Sciatic nerve (tissue), 2 donors: ENCODE results near the gene CPSF6. TPM values are rescaled to one million over a fixed set of nuclear protein-coding genes. Genes with fewer than 3 reads are reported as not detected.
A peak's percentile ranks its signal among the peaks of the same experiment; 100 is the strongest.
"Not testable (repeated sequence)": the region's sequence is repeated elsewhere in the genome, so short reads cannot be mapped to it uniquely, and the experiment has no call there.

Source experiments
- ATAC-seq: fragments of 200-7000 bp; cut with Tn5 transposase; one replicate; pipeline ENCODE4 v1.9.1; 2020; ENCODE audit warnings: mild to moderate bottlenecking, moderate library complexity
- DNase-seq: peaks from one replicate; pipeline ENCODE4 v3.0.0-alpha.2; 2020; ENCODE audit warnings: low spot score
- intact Hi-C: fragments of 100-400 bp; cut with DNase I; formaldehyde crosslinking; loops from one replicate; pipeline ENCODE4 v1.14.2; 2022
- total RNA-seq: library from RNA; stranded (reverse); fragmentation: NEBNext Ultra II Directional; extraction: Animal tissue kit (Norgen Biotek cat#: 25700); gene quantifications from one replicate; pipeline ENCODE4 v1.2.1, GENCODE V29; 2021
- donor health status: DM: no; HTN: no; CAD: no.
- donor health status: DM: no; HTN: no; CAD: no.

Gene CPSF6
- total RNA-seq, 1 donor from 2014 or later: 72.5 TPM

DNA sequence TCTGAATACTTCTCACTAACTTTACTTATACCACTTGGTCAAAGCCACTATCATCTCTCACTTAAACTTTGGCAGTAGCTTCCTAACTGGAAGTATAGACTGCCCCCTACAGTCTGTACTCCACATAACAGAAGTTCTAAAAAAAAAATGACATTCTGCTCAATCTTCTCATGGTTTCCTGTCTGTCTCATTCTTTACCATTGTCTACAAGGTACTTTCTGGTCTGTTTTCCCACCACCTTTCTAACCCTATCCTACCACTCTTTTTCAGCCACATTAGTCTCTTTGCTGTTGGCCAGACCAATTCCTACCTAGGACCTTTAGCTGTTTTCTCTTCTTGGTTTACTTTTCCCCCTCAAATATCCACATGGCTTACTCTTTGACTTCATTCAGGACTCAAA is 14.7 kb downstream of the CPSF6 start:
- DNase-seq (no peak), ATAC-seq (no peak)
- intact Hi-C loops: no loop called here

DNA sequence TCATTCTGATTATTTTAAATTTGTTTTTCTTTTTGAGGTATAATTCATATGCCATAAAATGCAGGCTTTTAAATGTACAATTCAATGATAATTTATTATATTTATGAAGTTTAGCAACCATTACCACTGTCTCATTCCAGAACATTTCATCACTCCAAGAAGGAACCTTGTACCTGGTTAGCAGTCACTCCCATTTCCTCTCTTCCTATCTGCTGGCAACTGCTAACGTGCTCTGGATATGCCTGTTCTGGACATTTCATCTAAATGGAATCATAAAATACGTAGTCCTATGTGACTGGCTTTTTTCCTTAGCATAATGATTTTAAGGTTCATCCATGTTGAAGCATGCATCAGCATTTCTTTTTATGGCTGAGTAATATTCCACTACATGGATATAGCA is 15.5 kb downstream of the CPSF6 start:
- DNase-seq (no peak), ATAC-seq (no peak)
- intact Hi-C loops: no loop called here

DNA sequence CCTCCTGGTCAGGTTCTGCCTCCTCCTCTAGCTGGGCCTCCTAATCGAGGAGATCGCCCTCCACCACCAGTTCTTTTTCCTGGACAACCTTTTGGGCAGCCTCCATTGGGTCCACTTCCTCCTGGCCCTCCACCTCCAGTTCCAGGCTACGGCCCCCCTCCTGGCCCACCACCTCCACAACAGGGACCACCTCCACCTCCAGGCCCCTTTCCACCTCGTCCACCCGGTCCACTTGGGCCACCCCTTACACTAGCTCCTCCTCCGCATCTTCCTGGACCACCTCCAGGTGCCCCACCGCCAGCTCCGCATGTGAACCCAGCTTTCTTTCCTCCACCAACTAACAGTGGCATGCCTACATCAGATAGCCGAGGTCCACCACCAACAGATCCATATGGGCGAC is 19.3 kb downstream of the CPSF6 start:
- no peak for DNase-seq
- intact Hi-C loops: no loop called here
- ATAC-seq: no peak

DNA sequence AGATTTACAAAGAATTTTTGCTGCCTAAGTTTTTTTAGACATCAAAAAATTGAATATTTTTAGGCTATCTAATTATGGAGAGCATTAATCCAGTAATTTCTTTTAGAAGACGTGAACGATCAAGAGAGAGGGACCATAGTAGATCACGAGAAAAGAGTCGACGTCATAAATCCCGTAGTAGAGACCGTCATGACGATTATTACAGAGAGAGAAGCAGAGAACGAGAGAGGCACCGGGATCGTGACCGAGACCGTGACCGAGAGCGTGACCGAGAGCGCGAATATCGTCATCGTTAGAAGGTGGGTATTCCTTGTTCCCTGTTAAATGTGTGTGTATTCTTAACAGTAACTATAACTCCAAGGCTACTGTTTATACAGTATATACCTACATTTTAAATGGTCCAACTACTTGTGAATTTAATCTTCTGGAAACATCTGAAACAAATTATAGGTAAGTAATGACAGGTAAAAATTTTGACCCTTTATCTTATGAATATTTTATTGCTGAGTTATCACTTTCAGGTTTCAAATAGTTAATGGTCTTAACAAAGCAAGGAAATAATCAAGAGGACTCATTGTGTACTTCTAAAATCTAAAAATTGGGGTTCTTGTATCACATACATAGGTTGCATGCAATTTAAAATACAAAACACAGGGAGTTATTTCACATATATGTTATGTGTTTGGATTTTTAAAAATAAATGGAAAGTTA is 23.1 kb downstream of the CPSF6 start:
- no peak for DNase-seq
- no peak for ATAC-seq
- intact Hi-C loops: no loop called here

DNA sequence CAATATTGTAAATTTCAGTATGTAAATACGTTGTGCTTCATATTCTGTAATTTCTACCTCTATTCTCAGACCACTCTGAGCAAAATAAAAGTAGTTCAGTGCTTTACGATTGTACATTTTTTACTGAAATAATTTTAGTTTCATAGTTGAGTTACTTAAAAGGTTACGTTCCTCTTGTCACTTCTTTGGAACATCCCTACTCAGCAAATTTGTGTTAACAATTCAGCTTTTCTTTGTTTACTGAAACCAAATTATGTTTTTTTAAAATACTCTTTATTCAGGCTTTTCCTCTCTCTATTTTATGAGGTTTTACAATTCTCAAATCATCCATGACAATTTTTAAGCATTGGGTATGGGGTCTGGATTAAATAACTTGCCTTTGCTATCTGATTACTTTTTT is 25.8 kb downstream of the CPSF6 start:
- intact Hi-C loops: no loop called here
- ATAC-seq: no peak
- no peak for DNase-seq

DNA sequence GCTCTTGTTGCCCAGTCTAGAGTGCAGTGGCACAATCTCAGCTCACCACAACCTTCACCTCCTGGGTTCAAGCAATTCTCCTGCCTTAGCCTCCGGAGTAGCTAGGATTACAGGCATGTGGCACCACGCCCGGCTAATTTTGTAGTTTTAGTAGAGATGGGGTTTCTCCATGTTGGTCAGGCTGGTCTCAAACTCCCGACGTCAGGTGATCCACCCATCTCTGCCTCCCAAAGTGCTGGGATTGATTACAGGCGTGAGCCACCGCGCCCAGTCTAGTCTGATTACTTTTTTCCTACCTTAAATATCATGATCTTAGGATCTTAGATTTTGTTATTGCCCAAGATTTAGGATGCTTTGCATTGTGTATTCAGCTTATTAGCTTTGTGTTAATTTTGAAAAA is 26.3 kb downstream of the CPSF6 start:
- ATAC-seq, intact Hi-C loops, DNase-seq: not testable (repeated sequence)

DNA sequence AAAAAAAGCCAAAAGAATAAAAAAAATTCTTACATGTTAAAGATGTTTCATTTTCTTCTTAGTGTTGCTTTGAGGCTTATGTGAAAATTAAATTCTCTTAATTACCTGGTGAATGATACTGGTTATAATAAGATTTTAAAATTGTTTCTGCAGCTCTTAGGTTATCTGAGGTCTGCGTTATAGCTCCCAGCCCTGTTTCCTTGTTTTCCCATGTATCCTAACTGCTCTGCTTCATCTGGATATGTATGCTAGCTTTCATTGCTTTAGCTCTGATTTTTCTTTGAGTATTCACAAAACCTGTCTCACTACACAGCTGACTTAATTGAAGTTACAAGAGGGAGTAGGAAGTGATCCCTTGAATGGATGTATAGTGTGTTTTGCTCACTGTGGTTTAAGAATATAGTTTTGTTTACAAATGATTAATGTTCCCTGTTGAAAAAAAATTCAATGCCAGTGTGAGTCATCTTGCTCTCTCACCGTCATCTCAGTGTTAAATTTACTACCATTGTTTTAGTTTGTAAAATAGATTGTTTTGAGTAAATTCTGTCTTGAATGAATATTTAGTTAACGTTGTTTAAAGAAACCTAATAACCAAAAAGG is 26.8 kb downstream of the CPSF6 start:
- no peak for DNase-seq
- ATAC-seq: no peak
- intact Hi-C loops: no loop called here

DNA sequence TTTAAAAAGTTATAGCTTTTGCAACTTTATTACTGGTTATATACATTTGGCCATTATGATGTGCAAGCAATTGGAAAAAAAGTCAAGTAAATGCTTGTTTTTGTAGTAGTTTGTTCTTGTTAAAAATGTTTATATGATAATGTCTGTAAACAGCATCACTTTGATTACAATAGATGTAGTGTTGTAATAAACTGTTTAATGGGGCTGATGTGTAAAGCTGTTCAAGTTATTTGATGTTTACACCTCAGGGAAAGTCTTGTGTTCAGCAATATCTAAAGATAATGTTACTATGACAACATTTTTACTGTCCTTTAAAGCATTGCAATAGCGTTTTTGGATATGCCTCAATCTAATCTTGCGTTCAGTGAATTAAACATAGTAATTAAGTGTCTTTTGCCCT is 30.4 kb downstream of the CPSF6 start:
- intact Hi-C loops: loop anchor here (2.0 kb wide), 1 partner anchor 63 kb away; no protein-coding TSS in a partner anchor
- ATAC-seq (no peak), DNase-seq (no peak)

DNA sequence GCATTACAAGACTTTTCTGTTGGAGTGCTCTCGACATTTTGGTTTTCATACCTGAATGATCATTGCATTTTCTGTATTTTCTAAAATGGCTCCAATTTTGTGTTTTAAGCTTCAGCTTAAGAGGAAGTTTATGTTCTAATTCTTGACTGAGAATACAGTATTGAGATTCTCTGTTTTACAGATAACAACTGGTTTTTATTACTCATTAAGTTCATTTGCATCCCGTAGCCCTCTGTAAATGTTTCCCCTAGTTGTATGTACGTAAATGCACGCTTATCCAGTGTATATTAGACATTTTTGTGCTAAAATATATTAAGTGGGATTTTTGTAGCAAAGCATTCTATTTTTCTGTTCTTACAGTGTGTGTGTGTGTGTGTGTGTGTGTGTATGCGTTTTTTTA is 33.1 kb downstream of the CPSF6 start:
- ATAC-seq (no peak), DNase-seq (no peak)
- intact Hi-C loops: no loop called here

DNA sequence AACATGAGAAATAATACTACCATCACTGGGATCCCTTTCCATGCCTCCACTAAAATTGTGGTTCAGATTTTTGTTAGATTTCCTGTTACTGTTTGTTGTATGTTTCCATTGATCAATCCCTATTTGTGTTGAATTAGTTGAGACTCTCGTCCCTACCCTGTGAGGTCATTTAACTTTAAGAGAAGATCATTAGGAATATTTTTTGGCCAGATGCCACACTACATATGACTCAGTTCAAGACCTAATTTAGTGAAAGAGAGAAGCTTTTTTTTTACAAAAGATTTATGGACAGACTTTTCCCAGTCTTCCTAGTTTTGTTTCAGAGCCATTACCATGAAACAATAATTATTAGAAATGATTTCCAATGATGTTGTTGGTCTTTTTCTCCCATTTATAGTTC is 35.5 kb downstream of the CPSF6 start:
- ATAC-seq (no peak), DNase-seq (no peak)
- intact Hi-C loops: no loop called here

DNA sequence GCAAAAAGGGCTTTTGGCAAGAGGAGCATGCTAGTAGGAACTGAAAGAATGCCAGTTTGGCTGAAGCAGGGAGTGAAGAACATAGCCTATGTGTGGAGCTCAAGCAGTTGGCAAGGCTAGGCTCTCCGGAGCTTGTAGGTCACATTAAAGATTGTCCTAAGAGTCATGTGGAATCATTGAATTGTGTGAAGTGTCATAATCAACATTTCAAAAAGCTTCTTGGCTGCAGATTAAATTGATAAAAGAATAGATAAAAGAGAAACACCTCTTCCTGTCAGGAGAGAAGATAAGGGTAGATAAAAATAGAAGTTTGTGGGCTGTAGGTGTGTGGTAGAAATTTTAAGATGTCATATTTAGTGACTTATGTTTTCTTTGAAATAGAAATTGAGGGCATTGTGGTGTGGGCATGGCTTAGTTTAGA is 36.1 kb downstream of the CPSF6 start:
- intact Hi-C loops: no loop called here
- ATAC-seq (no peak), DNase-seq (no peak)

DNA sequence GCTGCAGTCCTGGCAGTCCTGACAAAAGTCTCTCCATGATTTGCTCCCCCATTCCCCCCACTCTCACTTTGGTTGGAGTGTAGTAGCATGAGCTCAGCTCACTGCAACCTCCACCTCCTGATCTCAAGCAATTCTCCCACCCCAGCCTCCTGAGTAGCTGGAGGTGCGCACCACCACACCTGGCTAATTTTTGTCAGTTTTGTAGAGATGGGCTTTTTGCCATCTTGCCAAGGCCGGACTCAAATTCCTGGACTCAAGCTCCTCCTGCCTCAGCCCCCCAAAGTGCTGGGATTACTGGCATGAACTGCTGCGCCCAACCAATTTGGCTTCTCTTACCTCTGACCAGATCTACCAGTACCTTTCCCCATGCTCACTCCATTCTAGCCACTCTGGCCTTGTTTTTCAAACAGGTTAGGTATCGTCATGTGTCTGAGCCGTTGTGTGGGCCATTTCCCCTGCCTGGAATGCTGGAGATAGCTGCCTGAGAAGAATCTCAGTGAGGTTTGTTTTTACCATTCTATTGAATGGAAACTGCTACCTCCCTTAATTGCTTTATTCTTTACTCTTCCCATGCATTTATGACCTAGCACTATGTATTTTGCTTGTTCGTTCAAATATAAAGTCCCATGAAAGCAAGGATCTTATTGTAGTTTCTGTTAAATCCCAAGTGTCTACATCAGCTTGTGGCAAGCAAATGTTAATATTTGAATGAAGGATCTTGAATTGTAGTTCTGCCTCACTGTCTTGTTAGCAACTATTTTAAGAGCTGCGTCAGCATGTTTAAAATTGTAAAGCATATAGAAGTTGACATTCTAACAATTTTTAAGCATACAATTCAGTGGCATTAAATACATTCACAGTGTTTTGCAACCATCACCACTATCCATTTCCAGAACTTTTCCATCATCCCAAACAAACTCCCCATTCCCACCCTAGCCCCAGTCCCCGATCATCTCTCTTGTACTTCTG is 39.7 kb downstream of the CPSF6 start:
- intact Hi-C loops: no loop called here
- DNase-seq (no peak), ATAC-seq (no peak)

DNA sequence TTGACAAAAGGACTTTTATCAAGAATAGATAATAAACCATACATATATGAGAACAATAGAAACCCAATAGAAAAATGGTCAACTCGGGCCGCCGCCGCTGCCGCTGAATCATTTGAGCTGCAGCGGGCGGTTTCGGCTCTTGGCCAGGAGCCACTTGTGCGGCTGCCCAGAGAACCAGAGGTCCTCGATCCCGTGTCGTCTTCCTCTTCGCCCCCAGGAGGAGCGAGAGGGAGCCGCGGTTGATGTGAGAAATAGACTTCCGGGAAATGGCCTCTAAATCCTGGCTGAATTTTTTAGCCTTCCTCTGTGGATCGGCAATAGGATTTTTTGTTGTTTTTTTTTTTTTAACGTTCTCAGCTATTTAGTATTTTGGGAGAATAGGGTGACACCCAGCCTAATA is 44.8 kb downstream of the CPSF6 start:
- intact Hi-C loops: no loop called here
- peak; percentile 89 for ATAC-seq
- peak; percentile 85 for DNase-seq

DNA sequence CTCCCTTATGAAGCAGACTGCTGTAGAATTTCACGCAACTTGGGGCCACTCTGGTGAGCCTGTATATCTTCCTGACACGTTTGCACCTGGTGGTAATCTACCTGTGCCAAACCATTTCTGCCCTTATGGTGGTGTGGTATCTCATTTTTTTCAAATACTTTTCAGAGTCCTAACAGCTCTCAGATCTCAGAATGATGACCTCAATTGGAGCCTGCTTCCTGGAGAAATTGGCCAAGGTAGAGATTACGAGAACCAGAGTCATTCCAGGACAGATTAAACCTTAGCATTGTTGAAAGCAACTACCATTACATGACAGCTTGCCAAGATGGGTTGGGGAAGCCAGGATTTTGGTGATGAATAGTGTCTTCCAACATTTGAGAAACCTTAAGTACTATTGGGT is 48.2 kb downstream of the CPSF6 start:
- intact Hi-C loops: no loop called here
- no peak for ATAC-seq
- no peak for DNase-seq

DNA sequence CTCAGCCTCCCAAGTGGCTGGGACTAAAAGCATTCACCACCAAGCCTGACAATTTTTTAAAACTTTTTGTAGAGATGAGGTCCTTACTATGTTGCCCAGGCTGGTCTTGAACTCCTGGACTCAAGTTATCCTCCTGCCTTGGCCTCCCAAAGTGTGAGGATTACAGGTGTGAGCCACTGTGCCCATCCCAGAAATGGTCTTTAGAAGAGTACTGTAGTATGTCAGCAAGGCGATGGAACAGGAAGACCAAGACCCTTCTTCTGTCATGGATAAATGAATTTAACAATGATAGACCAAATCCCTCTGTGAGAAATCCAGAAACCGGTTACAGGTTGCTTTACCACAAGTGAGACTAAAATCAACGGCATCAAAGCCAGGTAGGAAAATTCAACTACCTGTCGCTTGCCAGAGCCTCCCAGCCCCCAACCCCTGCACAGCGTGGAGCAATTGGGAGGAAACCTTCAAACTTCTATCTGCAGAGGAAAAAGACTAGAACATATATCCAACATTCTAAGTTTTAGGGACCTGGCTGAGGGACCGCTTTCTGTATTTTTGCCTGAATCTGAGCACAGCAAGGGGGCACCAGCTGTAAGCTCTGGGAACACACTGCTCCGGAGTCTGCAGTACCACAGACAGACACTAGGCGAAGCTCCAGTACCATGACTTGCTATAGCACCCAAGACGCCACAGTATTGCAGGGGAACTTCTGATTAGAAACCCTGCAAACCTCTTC is 51.3 kb downstream of the CPSF6 start:
- intact Hi-C loops: no loop called here
- peak; percentile 85 for DNase-seq
- peak; percentile 76 for ATAC-seq

DNA sequence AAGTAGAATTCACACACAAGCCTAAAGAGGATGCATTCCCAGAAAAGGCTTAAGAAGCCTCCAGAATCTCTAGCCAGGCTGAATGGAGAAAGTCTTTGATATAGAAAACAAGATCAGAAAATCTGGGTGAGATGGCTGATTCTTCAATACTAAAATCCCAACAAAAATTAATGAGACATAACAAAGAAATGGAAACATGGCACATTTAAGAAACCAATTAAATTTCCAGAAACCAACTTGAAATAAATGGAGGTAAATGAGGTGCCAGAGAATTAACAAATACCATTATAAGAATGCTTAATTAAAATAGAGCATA is 51.9 kb downstream of the CPSF6 start:
- no peak for DNase-seq
- intact Hi-C loops: no loop called here
- no peak for ATAC-seq

DNA sequence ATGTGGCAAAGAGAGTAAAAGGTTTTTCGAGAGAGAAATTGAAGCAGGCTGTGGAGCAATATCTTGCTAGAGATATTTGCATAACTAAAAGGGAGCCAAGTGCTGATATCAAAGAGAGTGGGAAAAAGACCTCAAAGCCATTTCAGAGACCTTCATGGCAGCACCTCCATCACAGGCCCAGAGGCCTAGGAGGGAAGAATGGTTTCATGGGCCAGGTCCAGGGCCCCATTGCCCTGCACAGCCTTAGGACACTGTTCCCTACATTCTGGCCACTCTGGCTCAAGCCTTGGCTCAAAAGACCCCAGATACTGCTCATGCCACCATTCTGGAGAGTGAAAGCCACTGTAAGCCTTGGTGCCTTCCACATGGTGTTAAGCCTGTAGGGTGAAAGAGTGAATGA is 58.8 kb downstream of the CPSF6 start:
- ATAC-seq: no peak
- intact Hi-C loops: no loop called here
- DNase-seq: no peak

DNA sequence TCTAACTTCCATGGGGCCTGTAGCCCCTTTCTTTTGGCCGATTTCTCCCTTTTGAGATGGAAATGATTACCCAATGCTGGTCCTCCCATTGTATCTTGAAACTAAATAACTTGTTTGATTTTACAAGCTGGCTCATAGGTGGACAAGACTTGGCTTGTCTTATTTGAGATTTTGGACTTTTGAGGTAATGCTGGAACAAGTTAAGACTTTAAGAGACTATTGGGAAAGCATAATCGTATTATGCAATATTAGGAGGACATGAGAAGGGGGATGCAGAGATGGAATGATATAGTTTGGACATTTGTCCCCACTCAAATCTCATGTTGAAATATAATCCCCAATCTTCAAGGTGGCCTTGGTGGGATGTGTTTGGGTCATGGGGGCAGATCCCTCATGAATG is 59.6 kb downstream of the CPSF6 start:
- intact Hi-C loops: no loop called here
- ATAC-seq: no peak

DNA sequence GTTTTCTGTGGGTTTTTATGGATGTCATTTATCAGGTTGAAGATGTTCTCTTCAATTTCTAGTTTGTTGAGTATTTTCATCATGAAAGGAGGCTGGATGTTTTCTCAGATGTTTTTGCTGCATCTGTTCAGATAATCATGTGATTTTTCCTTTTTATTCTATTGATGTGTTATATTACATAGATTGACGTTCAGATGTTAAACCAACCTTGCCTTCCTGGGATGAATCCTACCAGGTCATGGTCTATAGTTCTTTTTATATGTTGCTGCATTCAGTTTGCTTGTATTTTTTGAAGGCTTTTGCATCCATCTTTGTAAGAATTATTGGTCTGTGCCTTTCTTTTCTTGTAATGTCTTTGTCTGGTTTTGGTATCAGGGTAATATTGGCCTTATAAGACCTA is 64.9 kb downstream of the CPSF6 start:
- DNase-seq (no peak), ATAC-seq (no peak)
- intact Hi-C loops: no loop called here

More for the DNA sequence above, 59.6 kb downstream of the CPSF6 start:
- no peak for DNase-seq
